Measurements from ENCODE around the gene CCDC187. TPM values are rescaled to one million over a fixed set of nuclear protein-coding genes. Genes with fewer than 3 reads are reported as not detected.

CCDC187 gene
- total RNA-seq, 4 donors from 2014 or later, result 0.27 to 5.1 (median 2.2) TPM

- Histone ChIP-seq H3K27me3 (no peaks in the 10 kb centered on the region), H3K36me3 (no peaks in the 10 kb centered on the region), H3K4me1 (no peaks in the 10 kb centered on the region), H3K9me3 (no peaks in the 10 kb centered on the region), H3K4me3 (no peak overlapping the region), H3K27ac (no peak overlapping the region)
- intact Hi-C loops (cut with DNase I; ENCODE audit: low total_unique reads), result no loop called here
- no peak for TF ChIP-seq CTCF (IDR thresholded peaks at IDR 0.05)
- TF ChIP-seq POLR2A (IDR thresholded peaks at IDR 0.05), result no peak
- DNase-seq, result no peak
Observed at GRCh38 chr9:136318111-136318775, 14.3 kb upstream of the CCDC187 start.

DNA sequence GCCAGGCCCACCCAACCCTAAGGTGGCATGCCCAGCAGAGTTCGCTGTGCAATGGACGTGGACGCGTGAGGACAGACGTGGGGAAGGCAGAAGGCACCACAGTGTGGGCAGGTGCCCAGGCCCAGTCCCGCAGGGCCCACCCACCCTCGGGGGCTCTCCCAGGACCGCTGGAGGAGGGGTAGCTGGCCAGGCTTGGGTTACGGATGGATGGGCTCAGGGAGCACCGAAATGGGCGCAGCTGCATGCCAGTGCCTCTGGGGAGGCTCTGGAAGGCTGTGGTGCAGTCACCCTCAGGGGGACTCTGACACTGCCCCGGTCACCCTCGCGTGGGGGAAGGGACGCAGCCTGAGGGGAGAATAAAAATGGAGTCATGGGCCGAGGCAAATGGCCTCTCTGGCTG lies 13.8 kb upstream of the CCDC187 start:
- no peaks in the 10 kb centered on the region for H3K4me1 ChIP-seq
- no peak for DNase-seq
- TF ChIP-seq POLR2A (IDR thresholded peaks at IDR 0.05) (no peak), CTCF (IDR thresholded peaks at IDR 0.05) (no peak)
- no peaks in the 10 kb centered on the region for H3K27me3 ChIP-seq
- no peak overlapping the region for H3K27ac ChIP-seq
- H3K9me3 ChIP-seq, result no peaks in the 10 kb centered on the region
- intact Hi-C loops (cut with DNase I; ENCODE audit: low total_unique reads), result no loop called here
- H3K36me3 ChIP-seq, result no peaks in the 10 kb centered on the region
- H3K4me3 ChIP-seq, result no peak overlapping the region

GRCh38 chr9:136316896-136317676 lies 13.2 kb upstream of the CCDC187 start:
- TF ChIP-seq CTCF (IDR thresholded peaks at IDR 0.05) (no peak), POLR2A (IDR thresholded peaks at IDR 0.05) (no peak)
- intact Hi-C loops (cut with DNase I; ENCODE audit: low total_unique reads), result no loop called here
- Histone ChIP-seq H3K9me3 (no peaks in the 10 kb centered on the region), H3K4me3 (no peak overlapping the region), H3K36me3 (no peaks in the 10 kb centered on the region), H3K27me3 (no peaks in the 10 kb centered on the region), H3K27ac (no peak overlapping the region), H3K4me1 (no peaks in the 10 kb centered on the region)
- no peak for DNase-seq

DNA sequence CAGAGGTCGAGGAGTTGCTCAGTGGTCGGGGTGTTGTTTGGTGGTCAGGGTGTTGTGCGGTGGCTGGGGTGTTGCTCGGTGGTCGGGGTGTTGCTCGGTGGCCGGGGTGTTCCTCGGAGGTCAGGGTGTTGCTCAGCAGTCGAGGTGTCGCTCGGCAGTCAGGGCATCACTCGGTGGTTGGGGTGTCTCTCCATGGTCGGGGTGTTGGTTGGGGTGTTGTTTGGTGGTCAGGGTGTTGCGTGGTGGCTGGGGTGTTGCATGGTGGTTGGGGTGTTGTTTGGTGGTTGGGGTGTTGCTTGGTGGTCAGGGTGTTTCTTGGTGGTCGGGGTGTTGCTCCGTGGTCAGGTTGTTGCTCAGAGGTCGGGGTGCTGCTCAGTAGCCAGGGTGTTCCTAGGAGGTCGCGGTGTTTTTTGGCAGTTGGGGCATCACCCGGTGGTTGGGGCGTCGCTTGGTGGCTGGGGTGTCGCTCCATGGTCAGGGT lies 12.4 kb upstream of the CCDC187 start:
- no peak overlapping the region for H3K4me3 ChIP-seq
- no peak for TF ChIP-seq CTCF (IDR thresholded peaks at IDR 0.05)
- TF ChIP-seq POLR2A (IDR thresholded peaks at IDR 0.05), result no peak
- no peaks in the 10 kb centered on the region for H3K9me3 ChIP-seq
- H3K36me3 ChIP-seq, result no peaks in the 10 kb centered on the region
- no peaks in the 10 kb centered on the region for H3K4me1 ChIP-seq
- H3K27ac ChIP-seq, result no peak overlapping the region
- intact Hi-C loops (cut with DNase I; ENCODE audit: low total_unique reads), result no loop called here
- no peak for DNase-seq
- H3K27me3 ChIP-seq, result no peaks in the 10 kb centered on the region

- no peak for DNase-seq
- Histone ChIP-seq H3K4me1 (no peaks in the 10 kb centered on the region), H3K9me3 (no peaks in the 10 kb centered on the region), H3K27ac (no peak overlapping the region), H3K4me3 (no peak overlapping the region), H3K36me3 (no peaks in the 10 kb centered on the region), H3K27me3 (no peaks in the 10 kb centered on the region)
- TF ChIP-seq POLR2A (IDR thresholded peaks at IDR 0.05) (no peak), CTCF (IDR thresholded peaks at IDR 0.05) (no peak)
- intact Hi-C loops (cut with DNase I; ENCODE audit: low total_unique reads), result no loop called here
Observed at GRCh38 chr9:136314944-136315343, 11.1 kb upstream of the CCDC187 start.

Data from uterus (tissue), 4 donors.